Measurements from ENCODE around the gene SULT2B1.
"Not testable (repeated sequence)": the region's sequence is repeated elsewhere in the genome, so short reads cannot be mapped to it uniquely, and the experiment has no call there.

Gene SULT2B1

GRCh38 chr19:48529156-48529555 lies 22.8 kb upstream of the SULT2B1 start:
- DNase-seq (ENCODE audit: low read depth, low spot score), result no peak

GRCh38 chr19:48530066-48530720 lies 21.8 kb upstream of the SULT2B1 start:
- DNase-seq (ENCODE audit: low read depth, low spot score), result no peak

- DNase-seq (ENCODE audit: low read depth, low spot score), result no peak
Observed at GRCh38 chr19:48530770-48531169, 21.2 kb upstream of the SULT2B1 start.

GRCh38 chr19:48533770-48534169 lies 18.2 kb upstream of the SULT2B1 start:
- no peak for DNase-seq (ENCODE audit: low read depth, low spot score)

GRCh38 chr19:48537541-48537940 lies 14.4 kb upstream of the SULT2B1 start:
- DNase-seq (ENCODE audit: low read depth, low spot score), result no peak

- not testable (repeated sequence) for DNase-seq (ENCODE audit: low read depth, low spot score)
Observed at GRCh38 chr19:48538057-48538456, 13.9 kb upstream of the SULT2B1 start.

GRCh38 chr19:48539503-48540096 lies 12.4 kb upstream of the SULT2B1 start:
- DNase-seq (ENCODE audit: low read depth, low spot score), result no peak

- no peak for DNase-seq (ENCODE audit: low read depth, low spot score)
Observed at GRCh38 chr19:48540110-48540509, 11.9 kb upstream of the SULT2B1 start.

- no peak for DNase-seq (ENCODE audit: low read depth, low spot score)
Observed at GRCh38 chr19:48541813-48542212, 10.2 kb upstream of the SULT2B1 start.

GRCh38 chr19:48543121-48543710 lies 8.8 kb upstream of the SULT2B1 start:
- DNase-seq (ENCODE audit: low read depth, low spot score), result no peak

- no peak for DNase-seq (ENCODE audit: low read depth, low spot score)
Observed at GRCh38 chr19:48544856-48545750, 6.9 kb upstream of the SULT2B1 start.

GRCh38 chr19:48547722-48548121 lies 4.2 kb upstream of the SULT2B1 start:
- DNase-seq (ENCODE audit: low read depth, low spot score), result no peak

- no peak for DNase-seq (ENCODE audit: low read depth, low spot score)
Observed at GRCh38 chr19:48548253-48548911, 3.6 kb upstream of the SULT2B1 start.

GRCh38 chr19:48549380-48549779 lies 2.6 kb upstream of the SULT2B1 start:
- no peak for DNase-seq (ENCODE audit: low read depth, low spot score)

- DNase-seq (ENCODE audit: low read depth, low spot score), result no peak
Observed at GRCh38 chr19:48552406-48553322, 692 bp downstream of the SULT2B1 start.

GRCh38 chr19:48553676-48554384 lies 1.9 kb downstream of the SULT2B1 start:
- DNase-seq (ENCODE audit: low read depth, low spot score), result no peak

- DNase-seq (ENCODE audit: low read depth, low spot score), result no peak
Observed at GRCh38 chr19:48554385-48555091, 2.6 kb downstream of the SULT2B1 start.

GRCh38 chr19:48556163-48556562 lies 4.2 kb downstream of the SULT2B1 start:
- no peak for DNase-seq (ENCODE audit: low read depth, low spot score)

- no peak for DNase-seq (ENCODE audit: low read depth, low spot score)
Observed at GRCh38 chr19:48556825-48557224, 4.9 kb downstream of the SULT2B1 start.

Measured in smooth muscle cell of the brain vasculature (primary cell).